ENCODE data around the gene NR2C2. TPM values are rescaled to one million over a fixed set of nuclear protein-coding genes. Genes with fewer than 3 reads are reported as not detected.
A peak's percentile ranks its signal among the peaks of the same experiment; 100 is the strongest.

NR2C2 gene
- total RNA-seq, 1 donor from 2014 or later, result 74.1 TPM

DNA sequence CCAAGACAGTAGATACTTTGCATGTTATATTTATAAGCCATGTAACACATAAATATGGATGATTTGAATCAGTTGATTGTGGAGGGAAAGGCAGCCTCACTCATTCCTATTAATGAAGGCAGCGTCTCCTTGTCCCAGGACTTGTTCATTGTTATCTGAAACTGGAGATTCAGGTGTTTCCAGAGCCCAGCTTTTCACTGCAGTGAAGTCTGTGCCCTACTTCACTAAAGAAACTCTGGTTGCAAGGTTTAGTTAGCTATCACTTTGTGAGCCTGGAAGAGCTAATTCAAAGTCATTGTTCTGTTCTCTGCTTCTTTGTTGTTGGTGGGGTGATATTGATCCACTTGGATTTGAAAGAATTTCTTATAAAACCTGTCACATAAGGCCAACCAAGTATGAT lies 9.8 kb downstream of the NR2C2 start:
- Mint-ChIP-seq H3K4me3 (no peak overlapping the region), H3K27ac (peak overlapping the region; percentile 60), H3K4me1 (peaks cover 35% of the 10 kb centered on the region), H3K36me3 (peaks cover 12% of the 10 kb centered on the region), H3K27me3 (ENCODE audit: low read depth) (no peaks in the 10 kb centered on the region), H3K9me3 (no peaks in the 10 kb centered on the region)
- no peak for DNase-seq (ENCODE audit: low spot score in 2 of 2, unreplicated experiment in 2 of 2)
- TF ChIP-seq CTCF (IDR thresholded peaks at IDR 0.05; ENCODE audit: unreplicated experiment), result no peak

GRCh38 chr3:14957925-14958324 lies 10.5 kb downstream of the NR2C2 start:
- no peak for DNase-seq (ENCODE audit: low spot score in 2 of 2, unreplicated experiment in 2 of 2)
- Mint-ChIP-seq H3K4me3 (no peak overlapping the region), H3K27ac (peak overlapping the region; percentile 82), H3K4me1 (peaks cover 33% of the 10 kb centered on the region), H3K9me3 (no peaks in the 10 kb centered on the region), H3K36me3 (peaks cover 9% of the 10 kb centered on the region), H3K27me3 (ENCODE audit: low read depth) (no peaks in the 10 kb centered on the region)
- TF ChIP-seq CTCF (IDR thresholded peaks at IDR 0.05; ENCODE audit: unreplicated experiment), result no peak

DNA sequence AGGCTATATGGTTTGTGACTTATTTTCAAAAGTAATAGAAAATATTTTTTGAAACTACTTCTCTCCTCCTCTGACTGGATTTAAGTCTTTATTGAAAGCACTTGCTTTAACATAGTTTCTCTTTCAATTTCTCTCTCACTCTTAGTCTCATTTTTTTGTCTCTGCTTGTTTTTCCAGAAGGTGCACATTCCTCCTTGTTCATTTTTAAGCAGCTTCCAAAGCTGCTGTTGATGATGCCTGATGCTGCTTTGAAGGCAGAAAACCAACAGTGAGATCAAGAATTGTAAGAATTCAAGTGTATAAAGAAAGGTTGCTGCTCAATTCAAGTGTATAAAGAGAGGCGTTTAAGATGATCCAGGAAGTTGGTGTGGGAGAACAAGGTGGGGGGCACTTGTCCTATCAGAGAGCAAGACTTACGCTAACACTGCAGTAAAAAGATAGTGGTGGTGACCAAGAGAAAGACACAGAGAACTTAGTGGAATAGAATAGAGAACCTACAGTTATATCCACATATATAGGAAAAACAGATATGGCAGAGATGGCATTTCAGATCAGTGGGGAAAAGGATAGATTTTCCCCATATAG lies 12.1 kb downstream of the NR2C2 start:
- H3K36me3 Mint-ChIP-seq, result peaks cover 7% of the 10 kb centered on the region
- peak overlapping the region; percentile 75 for H3K27ac Mint-ChIP-seq
- no peak for DNase-seq (ENCODE audit: low spot score in 2 of 2, unreplicated experiment in 2 of 2)
- no peak for TF ChIP-seq CTCF (IDR thresholded peaks at IDR 0.05; ENCODE audit: unreplicated experiment)
- no peaks in the 10 kb centered on the region for H3K9me3 Mint-ChIP-seq
- H3K4me1 Mint-ChIP-seq, result peaks cover 33% of the 10 kb centered on the region
- no peaks in the 10 kb centered on the region for H3K27me3 Mint-ChIP-seq (ENCODE audit: low read depth)
- peak overlapping the region; percentile 0 for H3K4me3 Mint-ChIP-seq

- no peak for DNase-seq (ENCODE audit: low spot score in 2 of 2, unreplicated experiment in 2 of 2)
- H3K4me1 Mint-ChIP-seq, result peaks cover 18% of the 10 kb centered on the region
- no peak for TF ChIP-seq CTCF (IDR thresholded peaks at IDR 0.05; ENCODE audit: unreplicated experiment)
- no peak overlapping the region for H3K4me3 Mint-ChIP-seq
- peaks cover 26% of the 10 kb centered on the region for H3K36me3 Mint-ChIP-seq
- H3K9me3 Mint-ChIP-seq, result peaks cover 8% of the 10 kb centered on the region
- no peaks in the 10 kb centered on the region for H3K27me3 Mint-ChIP-seq (ENCODE audit: low read depth)
- no peak overlapping the region for H3K27ac Mint-ChIP-seq
These were observed 15.4 kb downstream of the NR2C2 start for GRCh38 chr3:14962762-14963161.

- no peak overlapping the region for H3K27ac Mint-ChIP-seq
- TF ChIP-seq CTCF (IDR thresholded peaks at IDR 0.05; ENCODE audit: unreplicated experiment), result no peak
- H3K4me3 Mint-ChIP-seq, result no peak overlapping the region
- H3K27me3 Mint-ChIP-seq (ENCODE audit: low read depth), result no peaks in the 10 kb centered on the region
- no peak for DNase-seq (ENCODE audit: low spot score in 2 of 2, unreplicated experiment in 2 of 2)
- peaks cover 8% of the 10 kb centered on the region for H3K9me3 Mint-ChIP-seq
- no peaks in the 10 kb centered on the region for H3K4me1 Mint-ChIP-seq
- H3K36me3 Mint-ChIP-seq, result peaks cover 33% of the 10 kb centered on the region
These were observed 19.9 kb downstream of the NR2C2 start for GRCh38 chr3:14967285-14967684.

DNA sequence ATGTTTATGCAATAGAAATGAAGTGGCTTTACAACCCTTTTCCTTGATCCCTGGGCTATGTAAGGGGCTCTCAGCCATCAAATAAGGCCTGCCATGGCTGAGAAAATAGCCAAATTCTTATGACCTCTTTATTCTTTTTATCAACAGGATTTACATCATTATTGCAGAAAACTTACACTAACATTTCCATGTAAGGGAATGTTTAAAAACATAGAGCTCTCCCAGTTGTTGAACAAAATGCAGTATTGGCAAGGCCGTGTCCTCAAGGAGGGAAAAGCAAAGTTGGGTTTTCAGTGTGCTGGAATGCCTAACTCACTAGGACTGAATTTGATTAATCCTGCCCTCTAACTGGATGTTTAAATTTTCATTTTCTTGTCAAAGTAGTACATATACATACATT lies 22.3 kb downstream of the NR2C2 start:
- no peaks in the 10 kb centered on the region for H3K4me1 Mint-ChIP-seq
- no peak overlapping the region for H3K4me3 Mint-ChIP-seq
- peaks cover 16% of the 10 kb centered on the region for H3K9me3 Mint-ChIP-seq
- no peak for DNase-seq (ENCODE audit: low spot score in 2 of 2, unreplicated experiment in 2 of 2)
- no peaks in the 10 kb centered on the region for H3K27me3 Mint-ChIP-seq (ENCODE audit: low read depth)
- no peak overlapping the region for H3K27ac Mint-ChIP-seq
- H3K36me3 Mint-ChIP-seq, result peaks cover 50% of the 10 kb centered on the region
- TF ChIP-seq CTCF (IDR thresholded peaks at IDR 0.05; ENCODE audit: unreplicated experiment), result no peak
